Mononuclear cell (primary cell): Measurements from ENCODE around the gene WDSUB1. TPM values are rescaled to one million over a fixed set of nuclear protein-coding genes. Genes with fewer than 3 reads are reported as not detected.

ENCODE experiments used
- H3K27me3 ChIP-seq: 2 replicates; pipeline ENCODE4 v1.6.0; 2011; ENCODE audit warnings: low read length, control low read depth; ENCODE audit not compliant: insufficient read depth
- H3K4me1 ChIP-seq: 2 replicates; pipeline ENCODE4 v1.5.1; 2011; ENCODE audit warnings: mild to moderate bottlenecking, low read length, control low read depth; ENCODE audit not compliant: insufficient read depth
- H3K4me3 ChIP-seq: 2 replicates; pipeline ENCODE4 v1.5.1; 2011; ENCODE audit warnings: mild to moderate bottlenecking, low read length, moderate library complexity
- H3K9me3 ChIP-seq: 2 replicates; pipeline ENCODE4 v1.5.1; 2011; ENCODE audit warnings: low read depth, mild to moderate bottlenecking, control low read depth, low read length
- total RNA-seq: library from RNA; depleted of rRNA; stranded (reverse); fragments of >200 nt; gene quantifications from one replicate; pipeline ENCODE4 v1.2.3, GENCODE V29; 2012

WDSUB1 gene
- total RNA-seq, 1 donor = 7.5 TPM

- Histone ChIP-seq H3K4me1 (peaks cover 28% of the 10 kb centered on the region), H3K9me3 (no peaks in the 10 kb centered on the region), H3K27me3 (no peaks in the 10 kb centered on the region), H3K4me3 (no peak overlapping the region)
These were observed 3.0 kb downstream of the WDSUB1 start for GRCh38 chr2:159283529-159283928.

GRCh38 chr2:159281002-159281401 is 5.5 kb downstream of the WDSUB1 start:
- no peaks in the 10 kb centered on the region for H3K27me3 ChIP-seq
- H3K9me3 ChIP-seq = no peaks in the 10 kb centered on the region
- peaks cover 20% of the 10 kb centered on the region for H3K4me1 ChIP-seq
- no peak overlapping the region for H3K4me3 ChIP-seq

GRCh38 chr2:159279700-159280099 is 6.8 kb downstream of the WDSUB1 start:
- Histone ChIP-seq H3K9me3 (no peaks in the 10 kb centered on the region), H3K4me1 (peaks cover 7% of the 10 kb centered on the region), H3K4me3 (no peak overlapping the region)

GRCh38 chr2:159275111-159275510 is 11.4 kb downstream of the WDSUB1 start:
- Histone ChIP-seq H3K27me3 (no peaks in the 10 kb centered on the region), H3K9me3 (no peaks in the 10 kb centered on the region), H3K4me1 (no peaks in the 10 kb centered on the region), H3K4me3 (no peak overlapping the region)

More at GRCh38 chr2:159279700-159280099, 6.8 kb downstream of the WDSUB1 start:
- no peaks in the 10 kb centered on the region for H3K27me3 ChIP-seq

GRCh38 chr2:159272156-159272555 is 14.3 kb downstream of the WDSUB1 start:
- no peaks in the 10 kb centered on the region for H3K9me3 ChIP-seq
- H3K4me3 ChIP-seq = no peak overlapping the region
- no peaks in the 10 kb centered on the region for H3K27me3 ChIP-seq
- no peaks in the 10 kb centered on the region for H3K4me1 ChIP-seq

- Histone ChIP-seq H3K4me3 (no peak overlapping the region), H3K9me3 (no peaks in the 10 kb centered on the region), H3K27me3 (no peaks in the 10 kb centered on the region), H3K4me1 (no peaks in the 10 kb centered on the region)
These were observed 15.6 kb downstream of the WDSUB1 start for GRCh38 chr2:159270744-159271379.

GRCh38 chr2:159267921-159268320 is 18.6 kb downstream of the WDSUB1 start:
- Histone ChIP-seq H3K9me3 (no peaks in the 10 kb centered on the region), H3K4me3 (no peak overlapping the region), H3K27me3 (no peaks in the 10 kb centered on the region), H3K4me1 (no peaks in the 10 kb centered on the region)

- Histone ChIP-seq H3K4me3 (no peak overlapping the region), H3K9me3 (no peaks in the 10 kb centered on the region), H3K4me1 (no peaks in the 10 kb centered on the region), H3K27me3 (no peaks in the 10 kb centered on the region)
These were observed 19.9 kb downstream of the WDSUB1 start for GRCh38 chr2:159266554-159266953.

- Histone ChIP-seq H3K9me3 (no peaks in the 10 kb centered on the region), H3K4me1 (no peaks in the 10 kb centered on the region), H3K27me3 (no peaks in the 10 kb centered on the region), H3K4me3 (no peak overlapping the region)
These were observed 21.3 kb downstream of the WDSUB1 start for GRCh38 chr2:159265171-159265576.

- H3K4me3 ChIP-seq = no peak overlapping the region
- no peaks in the 10 kb centered on the region for H3K9me3 ChIP-seq
- H3K4me1 ChIP-seq = no peaks in the 10 kb centered on the region
- no peaks in the 10 kb centered on the region for H3K27me3 ChIP-seq
These were observed 23.6 kb downstream of the WDSUB1 start for GRCh38 chr2:159262904-159263303.

- Histone ChIP-seq H3K4me3 (no peak overlapping the region), H3K9me3 (no peaks in the 10 kb centered on the region), H3K27me3 (no peaks in the 10 kb centered on the region), H3K4me1 (no peaks in the 10 kb centered on the region)
These were observed 24.3 kb downstream of the WDSUB1 start for GRCh38 chr2:159262226-159262625.

- Histone ChIP-seq H3K9me3 (no peaks in the 10 kb centered on the region), H3K4me1 (peaks cover 7% of the 10 kb centered on the region), H3K27me3 (no peaks in the 10 kb centered on the region), H3K4me3 (no peak overlapping the region)
These were observed 30.3 kb downstream of the WDSUB1 start for GRCh38 chr2:159256159-159256558.

- peaks cover 26% of the 10 kb centered on the region for H3K4me1 ChIP-seq
- no peaks in the 10 kb centered on the region for H3K27me3 ChIP-seq
- no peak overlapping the region for H3K4me3 ChIP-seq
- H3K9me3 ChIP-seq = no peaks in the 10 kb centered on the region
These were observed 33.6 kb downstream of the WDSUB1 start for GRCh38 chr2:159252905-159253304.

- H3K27me3 ChIP-seq = no peaks in the 10 kb centered on the region
- H3K9me3 ChIP-seq = no peaks in the 10 kb centered on the region
- H3K4me1 ChIP-seq = peaks cover 26% of the 10 kb centered on the region
- no peak overlapping the region for H3K4me3 ChIP-seq
These were observed 35.0 kb downstream of the WDSUB1 start for GRCh38 chr2:159251296-159252173.

- Histone ChIP-seq H3K4me3 (no peak overlapping the region), H3K9me3 (no peaks in the 10 kb centered on the region), H3K4me1 (peaks cover 26% of the 10 kb centered on the region), H3K27me3 (no peaks in the 10 kb centered on the region)
These were observed 36.4 kb downstream of the WDSUB1 start for GRCh38 chr2:159249990-159250715.
